SK-N-SH treated with all-trans-retinoic acid at 6 μM for 48 hours (cell line): ENCODE data around the gene TRH.

ENCODE experiments used
- BACH2 ChIP-seq: fragments of 250-450 bp; sonication (Bioruptor Pico); IDR thresholded peaks from 2 replicates; pipeline ENCODE4 v1.9.0; 2021; ENCODE audit warnings: mild to moderate bottlenecking, borderline replicate concordance
- CREB5 ChIP-seq: fragments of 250-450 bp; sonication (Bioruptor Pico); IDR thresholded peaks from 2 replicates; pipeline ENCODE4 v1.5.1; 2020; ENCODE audit warnings: low read depth, mild to moderate bottlenecking, moderate library complexity
- ESRRG ChIP-seq: fragments of 250-450 bp; sonication (Bioruptor Pico); IDR thresholded peaks from 2 replicates; pipeline ENCODE4 v1.6.1; 2021; ENCODE audit warnings: mild to moderate bottlenecking
- GLIS3 ChIP-seq: fragments of 250-450 bp; sonication (Bioruptor Pico); IDR thresholded peaks from 2 replicates; pipeline ENCODE4 v1.5.0; 2020; ENCODE audit warnings: mild to moderate bottlenecking, moderate library complexity
- PATZ1 ChIP-seq: fragments of 250-450 bp; sonication (Bioruptor Pico); IDR thresholded peaks from 2 replicates; pipeline ENCODE4 v1.8.0; 2020; ENCODE audit warnings: mild to moderate bottlenecking, moderate library complexity, borderline replicate concordance
- POU6F1 ChIP-seq: fragments of 250-450 bp; sonication (Bioruptor Pico); IDR thresholded peaks from 2 replicates; pipeline ENCODE4 v1.8.0; 2021; ENCODE audit warnings: low read depth, mild to moderate bottlenecking, moderate library complexity, borderline replicate concordance
- TCF4 ChIP-seq: fragments of 250-450 bp; sonication (Bioruptor Pico); IDR thresholded peaks from 2 replicates; pipeline ENCODE4 v1.8.0; 2021; ENCODE audit warnings: mild to moderate bottlenecking, moderate library complexity, borderline replicate concordance
- TOX ChIP-seq: fragments of 250-450 bp; sonication (Bioruptor Pico); IDR thresholded peaks from 2 replicates; pipeline ENCODE4 v1.8.0; 2021; ENCODE audit warnings: mild to moderate bottlenecking, moderate library complexity, borderline replicate concordance
- ZFP3 ChIP-seq: fragments of 250-450 bp; sonication (Bioruptor Pico); IDR thresholded peaks from 2 replicates; pipeline ENCODE4 v1.5.0; 2020; ENCODE audit warnings: mild to moderate bottlenecking, moderate library complexity
- ZFP30 ChIP-seq: fragments of 450-650 bp; formaldehyde crosslinking; IDR thresholded peaks from 2 replicates; pipeline ENCODE4 v1.5.0; 2022; ENCODE audit warnings: mild to moderate bottlenecking, moderate library complexity
- ZNF8 ChIP-seq: fragments of 450-650 bp; formaldehyde crosslinking; IDR thresholded peaks from 2 replicates; pipeline ENCODE4 v1.5.0; 2020; ENCODE audit warnings: mild to moderate bottlenecking, moderate library complexity

- no peak for TF ChIP-seq ZFP3 (CRISPR knock-in tag)
- no peak for TF ChIP-seq TCF4 (CRISPR knock-in tag)
- TF ChIP-seq CREB5 (CRISPR knock-in tag) = no peak
- TF ChIP-seq BACH2 (CRISPR knock-in tag) = no peak
- no peak for TF ChIP-seq GLIS3
- no peak for TF ChIP-seq POU6F1 (CRISPR knock-in tag)
- no peak for TF ChIP-seq ESRRG (CRISPR knock-in tag)
- no peak for TF ChIP-seq ZFP30 (CRISPR knock-in tag)
- TF ChIP-seq ZNF8 (CRISPR knock-in tag) = no peak
- no peak for TF ChIP-seq PATZ1 (CRISPR knock-in tag)
- TF ChIP-seq TOX (CRISPR knock-in tag) = no peak
These were observed 36.8 kb upstream of the TRH start for GRCh38 chr3:129937717-129938116.
